Bronchial epithelial cell (primary cell): Measurements from ENCODE around the gene UNKL. TPM values are rescaled to one million over a fixed set of nuclear protein-coding genes. Genes with fewer than 3 reads are reported as not detected.

Experiments
- DNase-seq: peaks from one replicate; pipeline ENCODE4 v3.0.0-alpha.2; 2010; ENCODE audit warnings: low read depth
- FAIRE-seq: peaks from 2 replicates; lab custom pipeline; 2011; peaks lifted over from hg19 to GRCh38; lab: Jason Lieb, UNC
- H3K27me3 ChIP-seq: 2 replicates; pipeline ENCODE4 v1.5.1; 2011; ENCODE audit warnings: low read length; ENCODE audit not compliant: control insufficient read depth, insufficient read depth
- H3K36me3 ChIP-seq: 2 replicates; pipeline ENCODE4 v1.5.1; 2011; ENCODE audit warnings: low read length; ENCODE audit not compliant: control insufficient read depth, insufficient read depth
- H3K4me3 ChIP-seq: 2 replicates; pipeline ENCODE4 v1.5.1; 2011; ENCODE audit warnings: mild to moderate bottlenecking, low read depth, low read length, control low read depth
- CTCF ChIP-seq: IDR thresholded peaks from 2 replicates; pipeline ENCODE4 v1.5.1; 2011; ENCODE audit warnings: mild to moderate bottlenecking, moderate library complexity, low read length, control low read depth, inconsistent platforms; ENCODE audit not compliant: insufficient read depth, severe bottlenecking
- total RNA-seq: library from RNA; depleted of rRNA; stranded (reverse); fragments of >200 nt; gene quantifications from 2 replicates; pipeline ENCODE4 v1.2.1, GENCODE V29; 2014

The UNKL gene
- total RNA-seq, 1 donor from 2014 or later = 2.4 TPM

GRCh38 chr16:1393613-1394176 is 20.8 kb downstream of the UNKL start:
- DNase-seq (no peak), FAIRE-seq (no peak)
- peaks cover 3% of the 10 kb centered on the region for H3K36me3 ChIP-seq

GRCh38 chr16:1392826-1393225 is 21.7 kb downstream of the UNKL start:
- no peak for FAIRE-seq
- H3K27me3 ChIP-seq = no peaks in the 10 kb centered on the region
- no peak overlapping the region for H3K4me3 ChIP-seq
- no peak for TF ChIP-seq CTCF
- peaks cover 3% of the 10 kb centered on the region for H3K36me3 ChIP-seq
- no peak for DNase-seq

More at GRCh38 chr16:1393613-1394176, 20.8 kb downstream of the UNKL start:
- no peaks in the 10 kb centered on the region for H3K27me3 ChIP-seq
- TF ChIP-seq CTCF = no peak
- H3K4me3 ChIP-seq = no peak overlapping the region

- Histone ChIP-seq H3K27me3 (no peaks in the 10 kb centered on the region), H3K4me3 (no peak overlapping the region), H3K36me3 (peaks cover 3% of the 10 kb centered on the region)
- DNase-seq (no peak), FAIRE-seq (no peak)
- TF ChIP-seq CTCF = no peak
Measured at GRCh38 chr16:1390239-1390779, 24.2 kb downstream of the UNKL start.

- H3K4me3 ChIP-seq = no peak overlapping the region
- TF ChIP-seq CTCF = no peak
- DNase-seq (no peak), FAIRE-seq (no peak)
- peaks cover 3% of the 10 kb centered on the region for H3K36me3 ChIP-seq
- no peaks in the 10 kb centered on the region for H3K27me3 ChIP-seq
Measured at GRCh38 chr16:1389762-1390161, 24.7 kb downstream of the UNKL start.

- Histone ChIP-seq H3K4me3 (no peak overlapping the region), H3K27me3 (no peaks in the 10 kb centered on the region), H3K36me3 (peaks cover 2% of the 10 kb centered on the region)
- no peak for TF ChIP-seq CTCF
- FAIRE-seq (no peak), DNase-seq (no peak)
Measured at GRCh38 chr16:1387331-1387730, 27.2 kb downstream of the UNKL start.

- FAIRE-seq = no peak
- no peaks in the 10 kb centered on the region for H3K27me3 ChIP-seq
- H3K4me3 ChIP-seq = no peak overlapping the region
- H3K36me3 ChIP-seq = peaks cover 2% of the 10 kb centered on the region
- TF ChIP-seq CTCF = no peak
- no peak for DNase-seq
Measured at GRCh38 chr16:1385232-1385631, 29.3 kb downstream of the UNKL start.
